Activated CD4-positive, alpha-beta T cell treated with anti-CD3 and anti-CD28 coated beads, Interleukin-2, amount 50 U/mL, for 1 hour (primary cell): ENCODE measurements around the gene CAMTA1.

Experiments
- DNase-seq: peaks from one replicate; pipeline ENCODE4 v3.0.0-alpha.2; 2020

Gene CAMTA1

DNA sequence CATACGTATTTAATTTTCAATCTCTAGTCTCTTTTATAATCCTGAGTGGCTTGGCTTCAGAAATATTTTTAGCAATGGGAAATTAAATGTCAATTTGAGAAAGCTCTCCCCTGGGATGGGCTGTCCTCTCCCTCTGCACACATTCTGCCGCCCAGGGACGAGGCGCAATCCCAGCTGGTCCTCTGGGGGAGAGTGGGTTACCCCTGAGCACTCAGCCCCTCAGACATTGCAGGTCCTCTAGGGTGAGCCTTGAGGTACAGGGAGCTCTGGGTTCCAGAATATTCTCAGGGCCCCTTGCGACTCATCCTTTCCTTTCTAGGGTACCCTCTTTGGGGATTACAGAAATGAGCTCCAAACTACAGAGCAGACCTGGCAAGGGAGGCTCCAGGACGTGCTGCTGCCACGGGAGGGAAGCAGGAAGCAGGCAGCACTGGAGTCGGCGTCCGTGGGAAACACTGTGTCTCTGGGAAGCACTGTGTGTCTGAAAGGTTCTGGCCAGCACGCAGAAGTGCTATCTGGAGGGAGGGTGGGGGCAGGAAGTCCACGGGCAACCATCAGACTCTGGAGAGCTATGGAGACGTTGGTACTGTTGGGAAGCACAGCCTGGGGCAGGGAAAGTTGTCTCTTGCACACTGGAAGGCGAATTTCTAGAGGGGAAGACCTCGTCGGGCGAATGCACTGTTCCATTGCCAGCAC is 642.5 kb downstream of the CAMTA1 start:
- DNase-seq = no peak

DNA sequence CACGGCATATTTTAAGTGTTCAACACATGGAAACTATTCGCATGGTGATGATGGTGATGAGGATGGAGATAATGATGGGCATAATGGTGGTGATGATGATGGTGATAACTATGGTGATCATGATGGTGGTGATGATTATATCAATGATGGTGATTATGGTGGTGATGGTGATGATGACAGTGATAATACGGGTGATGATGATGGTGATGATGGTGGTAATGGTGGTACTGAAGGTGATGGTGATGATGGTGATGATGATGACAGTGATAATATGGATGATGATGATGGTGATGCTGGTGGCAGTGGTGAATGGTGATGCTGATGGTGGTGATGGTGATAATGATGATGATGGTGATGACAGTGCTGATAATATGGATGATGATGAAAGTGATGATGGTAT is 644.0 kb downstream of the CAMTA1 start:
- DNase-seq = no peak

DNA sequence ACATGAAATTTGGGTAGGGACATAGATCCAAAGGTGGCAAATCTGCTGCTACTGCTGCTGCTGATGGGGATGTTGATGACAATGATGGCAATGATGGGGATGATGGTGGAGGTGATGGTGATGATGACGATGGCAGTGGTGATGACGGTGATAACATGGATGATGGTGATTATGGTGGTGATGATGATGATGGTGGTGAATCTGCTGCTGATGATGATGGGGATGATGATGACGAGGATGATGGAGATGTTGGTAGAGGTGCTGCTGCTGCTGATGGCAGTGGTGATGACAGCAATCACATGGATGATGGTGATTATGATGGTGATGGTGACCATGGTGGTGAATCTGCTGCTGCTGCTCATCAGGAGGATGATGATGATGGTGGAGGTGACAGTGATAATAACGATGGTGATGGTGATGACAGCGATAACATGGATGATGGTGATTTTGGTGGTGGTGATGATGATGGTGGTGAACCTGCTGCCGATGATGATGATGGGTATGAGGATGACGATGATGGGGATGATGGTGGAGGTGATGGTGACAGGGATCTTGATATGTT is 644.9 kb downstream of the CAMTA1 start:
- DNase-seq = no peak

DNA sequence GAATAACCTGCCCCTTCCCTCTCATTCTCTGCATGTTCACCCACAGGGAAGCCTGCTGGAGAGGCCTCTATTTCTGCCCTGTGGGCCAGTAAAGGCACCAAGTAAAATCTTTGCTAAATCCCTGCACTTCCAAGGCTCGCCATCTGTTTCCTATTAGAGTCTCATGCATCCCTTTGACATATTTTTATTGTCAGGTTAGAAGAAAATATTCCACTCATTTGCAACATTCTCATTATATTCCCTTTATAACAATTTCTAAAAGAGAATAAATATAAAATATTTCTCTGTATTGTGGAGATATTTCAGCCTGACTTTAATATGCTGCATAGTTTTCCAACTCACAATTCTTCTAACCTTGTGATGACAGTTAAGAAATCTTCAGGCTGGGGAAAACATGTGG is 645.4 kb downstream of the CAMTA1 start:
- no peak for DNase-seq

DNA sequence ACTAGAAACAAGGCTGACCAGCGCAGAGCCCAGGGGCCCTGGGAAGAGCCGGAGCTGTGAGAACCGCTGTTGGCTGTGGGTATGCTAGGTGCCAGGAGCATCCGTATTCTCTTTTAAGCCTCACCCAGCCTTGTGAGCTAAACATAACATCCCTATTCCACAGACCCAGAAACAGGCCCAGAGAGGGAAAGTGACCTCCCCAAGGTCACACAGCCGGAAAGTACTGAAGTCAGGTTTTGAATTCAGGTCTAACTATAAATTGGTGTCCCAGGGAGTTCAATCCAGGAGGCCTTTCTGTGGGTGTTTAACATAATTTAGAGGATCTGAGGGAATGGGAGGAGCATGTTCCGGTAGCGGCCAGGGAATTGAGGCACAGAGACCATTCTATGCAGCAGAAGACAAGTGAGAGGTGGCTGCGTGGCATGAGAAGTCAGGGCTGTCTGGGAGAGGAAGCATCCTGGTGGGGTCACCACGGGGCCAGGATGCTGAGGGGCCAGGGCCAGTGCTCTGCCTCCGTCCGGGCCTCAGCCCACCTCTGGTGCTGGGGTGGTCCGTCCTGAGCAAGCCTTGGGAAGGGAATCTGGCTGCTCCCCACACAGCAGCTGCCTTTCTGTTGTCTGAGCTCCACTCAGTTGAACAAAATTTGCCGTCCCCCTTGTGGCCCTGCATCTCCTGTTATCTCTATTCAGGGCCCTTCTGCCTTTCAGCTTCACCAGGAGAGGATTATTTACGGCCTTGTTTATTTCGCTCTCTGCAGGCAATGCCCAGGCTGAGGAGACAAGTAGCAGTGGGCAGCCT is 647.0 kb downstream of the CAMTA1 start:
- DNase-seq = no peak

DNA sequence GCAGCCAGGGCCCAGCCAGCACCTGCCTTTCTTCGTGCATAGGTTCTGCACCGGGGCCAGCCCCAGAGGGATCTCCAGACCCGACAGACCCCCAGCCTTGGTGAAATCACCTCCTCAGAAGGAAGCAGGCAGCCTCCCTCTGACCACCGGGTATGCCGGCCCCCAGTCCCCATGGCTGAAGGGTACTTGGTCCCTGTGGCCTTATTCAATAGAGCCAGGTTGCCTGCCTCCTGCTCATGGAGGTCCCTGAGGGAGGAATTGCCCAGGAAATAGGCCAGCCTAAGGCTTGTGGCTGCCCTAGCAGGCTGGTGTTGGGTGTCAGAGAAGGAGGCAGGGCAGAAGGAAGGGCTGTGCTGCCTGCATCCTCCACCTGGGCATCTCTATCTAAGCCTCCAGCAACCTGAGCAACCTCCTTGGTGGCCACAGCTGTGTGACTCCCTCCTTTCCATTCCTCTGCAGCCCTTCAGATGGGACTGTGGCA is 647.7 kb downstream of the CAMTA1 start:
- no peak for DNase-seq

DNA sequence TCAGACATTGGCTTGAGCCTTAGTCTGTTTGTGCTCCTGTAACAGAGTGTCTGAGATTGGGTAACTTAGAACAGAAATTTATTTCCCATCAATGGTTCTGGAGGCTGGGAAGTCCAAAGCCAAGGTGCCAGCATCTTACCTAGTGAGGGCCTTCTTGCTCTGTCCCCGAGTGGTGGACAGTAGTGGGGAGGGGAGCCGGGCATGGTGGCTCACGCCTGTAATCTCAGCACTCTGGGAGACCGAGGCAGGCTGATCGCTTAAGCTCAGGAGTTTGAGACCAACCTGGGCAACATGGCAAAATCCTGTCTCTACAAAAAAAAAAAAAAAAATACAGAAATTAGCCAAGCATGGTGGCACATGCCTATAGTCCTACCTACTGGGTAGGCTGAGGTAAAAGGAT is 649.3 kb downstream of the CAMTA1 start:
- no peak for DNase-seq

DNA sequence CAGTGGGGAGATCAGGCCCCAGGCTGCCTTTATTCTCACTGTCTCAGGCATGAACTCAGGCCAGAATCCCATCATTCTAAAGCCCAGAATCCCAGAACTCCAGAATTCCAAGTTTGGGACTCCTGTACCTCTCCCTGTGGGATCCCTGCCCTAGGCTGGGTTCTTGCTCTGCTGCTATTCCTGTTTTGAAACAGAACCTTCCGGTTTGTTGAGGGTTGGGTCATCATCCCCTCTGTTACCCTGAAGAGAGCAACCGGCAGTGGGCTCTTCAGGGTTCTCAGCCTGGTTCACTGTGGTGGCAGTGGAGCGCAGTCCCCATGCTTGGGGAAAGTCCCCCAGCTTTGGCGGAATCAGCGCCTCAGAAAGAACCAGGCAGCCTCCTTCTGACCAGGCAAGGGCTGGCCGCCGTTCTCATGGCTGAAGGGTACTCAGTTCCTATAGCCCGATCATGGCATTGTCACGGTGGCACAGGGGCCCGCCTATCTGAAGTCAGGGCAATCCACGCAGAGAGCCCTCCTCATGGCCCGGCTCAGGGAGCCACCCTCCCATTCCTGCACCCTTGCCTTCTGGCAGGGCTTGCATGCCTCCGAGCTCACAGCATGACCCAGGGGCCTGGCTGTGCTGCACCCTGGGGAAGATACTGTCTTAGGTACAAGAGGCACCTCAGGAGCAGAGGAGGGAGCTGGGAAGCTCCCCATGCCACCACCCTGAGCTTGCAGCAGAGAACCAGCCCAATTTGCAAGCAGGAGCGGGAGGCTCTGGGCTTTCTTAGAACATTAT is 650.2 kb downstream of the CAMTA1 start:
- DNase-seq = no peak

DNA sequence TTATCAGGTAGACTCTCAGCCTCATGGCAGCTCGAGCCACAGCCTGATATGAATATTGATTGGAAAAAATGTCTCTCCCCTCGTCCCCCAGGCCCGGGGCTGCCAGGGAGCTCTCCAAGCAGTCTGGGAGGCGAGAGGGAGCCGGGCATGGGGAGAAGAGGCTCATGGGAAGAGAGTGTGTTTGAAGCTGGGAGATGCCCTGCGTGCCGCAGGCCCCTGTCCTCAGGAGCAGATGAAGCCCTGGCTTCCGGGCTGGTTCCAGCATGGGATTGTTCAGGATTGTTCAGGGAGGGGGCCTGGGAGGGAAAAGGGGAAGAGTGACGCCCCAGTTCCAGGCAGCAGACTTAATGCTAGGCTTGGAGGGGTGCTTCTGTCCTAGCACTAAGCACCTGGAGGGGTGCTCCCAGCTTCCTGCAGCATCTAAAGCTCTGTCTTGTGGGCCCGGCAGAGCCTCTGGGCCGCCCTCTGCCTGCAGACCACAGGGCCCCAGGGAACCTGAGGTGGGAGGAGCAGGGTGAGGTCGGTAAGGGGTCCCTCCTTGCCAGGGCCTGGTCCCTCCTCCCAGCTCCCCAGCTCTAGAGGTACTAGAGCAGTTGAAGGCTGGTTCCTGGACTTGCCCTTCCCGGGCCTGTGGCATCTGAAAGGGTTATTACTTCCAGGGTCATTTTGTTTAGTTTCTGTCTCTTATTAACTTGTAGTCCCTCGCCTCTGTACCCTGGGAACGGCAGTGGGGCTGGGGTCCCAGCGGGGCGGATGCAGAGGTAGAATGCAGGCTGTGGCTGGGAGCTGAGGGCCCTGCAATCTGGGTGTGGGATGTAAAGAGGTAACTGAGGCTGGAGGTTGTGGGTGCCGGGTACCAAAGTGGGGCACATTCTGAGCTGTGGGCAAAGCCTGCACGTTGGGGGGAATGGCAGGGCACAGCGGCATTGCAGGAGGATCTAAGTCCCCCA is 651.1 kb downstream of the CAMTA1 start:
- no peak for DNase-seq

DNA sequence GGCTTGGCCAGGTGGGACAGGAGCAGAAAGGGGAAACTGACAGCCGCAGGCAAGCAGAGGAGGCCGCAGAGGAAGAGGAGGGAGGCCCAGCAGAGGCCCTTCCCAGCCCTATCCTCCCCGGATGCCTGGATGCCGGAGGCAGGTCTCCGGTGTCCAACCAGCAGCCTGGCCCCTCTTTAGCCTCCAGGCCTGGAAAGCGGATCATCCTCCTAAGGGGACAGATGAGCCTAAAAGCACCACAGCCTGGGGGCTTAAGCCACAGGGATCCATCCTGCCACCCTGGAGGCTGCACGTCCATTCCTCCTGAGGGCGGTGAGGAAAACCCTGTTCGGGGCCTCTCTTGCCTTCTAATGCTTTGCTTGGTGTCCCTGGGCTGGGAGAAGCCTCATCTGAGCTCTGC is 651.8 kb downstream of the CAMTA1 start:
- no peak for DNase-seq

DNA sequence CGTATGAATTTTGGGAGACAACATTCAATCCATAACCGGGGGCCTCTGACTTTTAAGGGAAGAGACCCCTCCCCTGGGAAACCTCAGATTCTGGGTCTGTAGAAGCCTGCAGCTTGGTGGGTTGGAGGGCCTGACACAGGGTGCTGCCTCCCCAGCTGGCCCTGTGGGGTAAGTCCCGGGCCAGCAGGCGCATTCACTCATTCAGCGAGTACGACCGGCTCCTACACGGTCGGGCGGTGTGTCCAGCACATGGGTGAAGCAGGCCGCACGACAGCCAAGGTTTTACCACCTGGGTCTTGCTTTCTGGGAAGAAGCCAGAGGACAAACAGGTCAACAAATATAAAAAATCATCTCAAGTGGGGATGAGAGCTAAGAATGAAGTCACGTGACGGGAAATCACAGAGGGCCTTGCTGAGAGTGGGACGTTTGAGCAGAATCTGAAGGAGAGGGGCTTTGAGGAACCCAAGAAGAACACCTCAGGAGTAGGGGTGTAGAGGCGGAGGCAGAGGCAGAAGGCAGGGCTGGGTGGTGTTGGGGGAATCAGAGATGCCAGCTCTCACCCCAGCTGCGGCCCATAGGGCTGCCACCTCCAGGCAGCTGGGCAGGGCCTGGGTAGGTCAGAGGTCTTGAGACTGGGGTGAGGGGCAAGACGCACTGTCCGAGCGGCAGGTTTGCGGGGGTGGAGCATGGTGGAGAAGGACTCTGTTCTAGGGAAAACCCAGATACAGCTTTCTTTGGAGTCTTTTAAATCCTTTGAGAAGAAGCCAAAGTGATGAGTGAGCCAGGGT is 652.5 kb downstream of the CAMTA1 start:
- DNase-seq = no peak

DNA sequence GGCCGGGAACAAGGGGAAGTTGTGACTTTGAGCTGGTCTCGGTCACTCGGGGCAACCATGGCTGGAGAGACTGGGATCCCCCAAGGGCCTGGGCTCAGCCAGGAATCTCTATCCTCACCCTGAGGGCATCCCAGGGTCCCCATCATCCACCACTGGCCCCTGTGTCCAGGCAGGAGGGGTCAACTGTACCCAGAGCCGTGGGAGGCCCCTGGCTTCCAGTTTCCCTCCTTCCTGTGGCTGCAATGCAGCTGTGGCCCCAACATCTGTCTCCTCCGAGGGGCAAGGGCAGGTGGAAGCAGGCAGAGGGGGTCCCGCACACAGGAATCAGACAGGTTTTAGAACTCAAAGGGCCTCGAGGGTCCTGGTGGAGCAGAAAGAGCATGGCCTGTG is 653.1 kb downstream of the CAMTA1 start:
- DNase-seq = no peak

DNA sequence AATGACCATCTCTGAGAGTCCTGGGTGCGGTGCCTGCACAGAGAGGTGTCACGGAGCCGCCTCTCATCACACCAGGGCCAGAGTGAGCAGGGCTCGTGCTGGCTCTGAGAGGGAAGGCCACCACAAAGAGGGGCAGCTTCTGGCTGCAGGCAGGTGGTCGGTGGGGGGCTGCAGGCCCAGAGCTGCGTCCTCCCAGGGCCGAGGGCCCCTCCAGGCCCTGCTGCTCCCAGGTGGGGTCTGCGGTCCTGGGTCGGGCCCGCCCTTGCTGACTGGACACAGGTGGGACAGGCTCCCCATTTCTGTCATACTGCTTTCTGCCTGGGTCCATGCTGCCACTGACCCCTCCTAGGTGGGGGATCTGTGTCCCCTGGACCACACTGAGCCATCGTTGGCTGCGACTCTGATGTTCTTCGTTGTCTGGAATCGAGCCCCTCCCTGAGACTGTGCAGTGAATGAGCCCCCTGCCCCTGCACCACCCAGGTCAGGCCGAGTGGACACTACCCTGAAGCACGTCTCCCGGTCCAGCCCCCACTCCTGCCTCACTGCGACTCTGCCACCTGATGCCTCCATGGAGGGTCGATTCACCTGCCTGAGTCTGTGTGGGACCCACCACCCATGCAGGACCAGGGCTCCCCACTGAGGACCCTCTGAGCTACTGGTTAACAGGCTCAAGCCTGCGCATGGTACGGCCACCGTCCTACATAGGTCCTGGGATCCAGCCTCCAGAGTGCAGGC is 653.8 kb downstream of the CAMTA1 start:
- DNase-seq = no peak

DNA sequence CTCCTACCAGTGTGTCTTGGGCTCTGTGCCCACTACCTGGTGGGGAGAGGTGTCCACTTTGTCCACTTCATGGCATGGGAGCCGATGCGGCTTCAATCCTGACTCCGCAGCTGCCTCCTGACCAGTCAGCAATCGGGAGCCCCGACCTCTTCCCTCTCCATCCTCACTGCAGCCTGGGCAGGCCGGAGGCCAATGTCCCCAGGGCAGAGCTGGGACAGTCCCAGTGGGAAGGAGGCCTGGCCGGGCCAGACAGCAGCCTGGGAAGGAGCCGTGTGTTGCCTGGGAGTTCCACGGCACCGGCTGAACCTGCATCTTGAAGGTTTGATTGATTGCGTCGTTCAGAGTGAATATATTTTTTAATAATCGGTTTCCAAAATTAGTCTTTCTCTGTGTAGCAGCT is 654.9 kb downstream of the CAMTA1 start:
- no peak for DNase-seq

DNA sequence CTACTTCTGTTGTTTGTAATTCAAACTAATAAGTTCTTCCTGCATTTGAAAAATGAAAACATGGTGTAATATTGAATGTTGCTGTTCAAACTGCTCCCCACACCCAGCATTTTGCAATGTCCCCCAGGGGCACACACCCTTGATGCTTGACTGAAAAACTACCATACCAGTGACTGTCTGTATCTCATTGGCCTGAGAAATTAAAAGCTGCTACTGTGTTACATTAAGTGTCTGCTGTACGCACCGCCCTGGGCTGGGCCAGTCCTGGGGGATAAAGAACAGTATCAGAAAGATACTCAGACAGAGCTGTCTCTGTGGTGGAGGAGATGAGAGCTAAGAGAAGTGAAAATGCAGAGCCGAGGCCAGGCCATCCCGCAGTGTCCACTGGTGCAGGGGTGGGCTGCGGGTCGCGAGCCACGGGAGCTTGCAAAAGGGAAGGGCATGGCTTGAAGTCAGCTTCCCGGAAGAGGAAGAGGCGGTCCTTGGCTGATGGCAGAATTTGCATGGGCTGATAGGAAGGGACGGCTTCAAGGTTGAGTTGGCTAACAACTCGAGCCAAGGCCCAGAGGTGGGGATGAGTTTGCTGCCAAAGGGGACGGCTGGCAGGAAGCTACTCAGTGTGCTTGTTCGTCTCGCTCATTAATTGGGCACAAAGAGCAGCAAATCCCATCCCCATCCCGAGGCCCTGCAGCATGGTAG is 656.0 kb downstream of the CAMTA1 start:
- no peak for DNase-seq

DNA sequence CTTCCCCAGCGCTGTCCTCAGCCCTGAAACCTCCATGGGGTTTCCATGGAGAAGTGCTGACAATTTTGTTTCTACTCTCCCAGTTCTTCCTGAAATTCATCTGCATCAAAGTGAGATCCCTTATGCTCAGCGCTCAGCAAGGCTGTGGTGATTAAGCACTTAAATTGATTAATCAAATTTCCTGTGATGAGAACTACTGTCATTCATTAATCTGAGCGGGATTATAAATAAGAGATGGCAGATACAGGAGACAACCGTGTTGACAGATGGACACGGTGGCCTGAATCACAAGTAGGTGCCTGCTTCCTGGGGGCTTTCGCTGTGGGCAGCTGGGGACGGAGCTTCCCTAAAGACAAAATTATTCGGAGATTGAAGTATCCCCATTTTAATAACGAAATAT is 656.8 kb downstream of the CAMTA1 start:
- no peak for DNase-seq

DNA sequence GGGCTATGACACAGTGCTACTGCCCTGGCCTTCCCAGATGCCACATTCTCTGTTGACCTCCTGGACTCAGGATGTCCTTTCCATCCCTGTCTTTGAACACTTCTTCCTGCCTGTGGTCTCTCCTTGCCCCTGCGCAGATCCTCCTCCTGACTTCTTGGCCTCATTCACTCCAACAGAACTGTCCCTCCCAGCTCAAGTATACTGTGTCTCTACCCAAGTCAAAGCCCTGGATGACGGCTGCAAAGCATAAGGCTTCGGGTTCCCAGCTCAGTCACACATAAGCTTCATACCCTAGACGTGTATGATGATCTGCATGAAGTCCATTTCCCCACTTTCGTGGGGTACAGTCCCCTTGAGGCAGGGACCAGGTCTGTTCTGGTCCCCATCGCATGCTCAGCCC is 657.7 kb downstream of the CAMTA1 start:
- no peak for DNase-seq

DNA sequence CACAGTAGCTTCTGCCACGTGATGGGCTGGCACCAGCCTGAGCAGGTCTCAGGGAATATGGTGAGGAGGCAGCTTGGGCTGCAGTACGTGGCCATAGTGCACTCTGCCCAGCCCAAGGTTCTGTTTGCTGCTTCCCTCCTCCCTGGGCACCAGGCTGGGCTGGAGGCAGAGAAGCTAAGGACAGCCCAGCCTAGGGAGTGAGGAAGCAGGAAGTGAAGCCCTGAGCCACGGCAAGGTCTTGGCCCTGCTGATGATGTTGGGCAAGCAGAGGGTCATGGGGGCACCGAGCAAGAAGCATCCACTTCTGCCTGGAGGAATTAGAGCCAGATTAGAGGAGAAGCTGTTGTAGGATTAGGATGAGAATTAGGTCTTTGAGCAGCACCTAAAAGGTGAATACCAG is 659.1 kb downstream of the CAMTA1 start:
- no peak for DNase-seq

DNA sequence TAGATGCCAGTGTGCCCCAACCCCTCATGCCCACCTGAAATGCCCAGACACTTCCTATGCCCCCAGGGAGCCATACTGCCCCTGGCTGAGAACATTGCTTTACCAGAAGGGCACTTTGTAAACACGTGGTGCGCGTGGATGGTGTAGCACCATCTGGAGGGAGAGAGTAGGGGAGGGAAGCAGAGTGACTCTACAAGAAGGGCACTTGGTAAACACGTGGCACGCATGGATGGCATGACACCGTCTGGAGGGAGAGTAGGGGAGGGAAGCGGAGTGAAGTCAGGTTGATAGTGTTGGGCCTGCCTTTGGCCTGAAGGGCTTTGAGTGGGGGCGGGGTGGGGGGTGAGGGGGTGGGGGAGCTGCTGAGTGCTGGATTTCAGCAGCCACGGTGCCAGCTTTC is 661.8 kb downstream of the CAMTA1 start:
- no peak for DNase-seq

DNA sequence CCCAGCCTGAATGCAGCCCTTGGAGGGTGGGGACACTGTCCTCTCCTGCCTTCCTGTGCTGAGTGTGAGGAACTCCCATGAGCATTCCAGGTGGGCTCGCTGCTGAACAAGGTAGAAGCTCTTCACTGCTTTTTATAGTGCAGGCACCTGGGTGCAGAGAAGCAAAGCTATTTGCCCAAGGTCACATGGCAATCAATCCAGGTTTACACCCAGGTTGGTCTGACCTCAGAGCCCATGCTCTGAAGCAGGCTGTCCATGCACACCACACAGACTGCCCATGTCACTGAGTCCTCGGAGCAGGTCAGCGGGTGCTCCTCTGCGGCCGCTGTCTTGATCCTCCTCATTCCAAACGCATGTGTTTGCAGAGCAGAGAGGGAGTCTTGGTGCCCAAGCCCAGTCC is 662.5 kb downstream of the CAMTA1 start:
- DNase-seq = no peak
